Immature natural killer cell (primary cell): ENCODE measurements around the gene TTC34. TPM values are rescaled to one million over a fixed set of nuclear protein-coding genes. Genes with fewer than 3 reads are reported as not detected.

ENCODE experiments used
- DNase-seq, 3 donors: peaks; one replicate each; pipeline ENCODE4 v3.0.0; 2022; ENCODE audit warnings: mixed read lengths in 1 of 3
- H3K27ac Mint-ChIP-seq, 6 donors: one replicate each; pipeline ENCODE4 v1.8.0; 2020; ENCODE audit warnings: mixed read lengths in 6 of 6, mild to moderate bottlenecking in 5 of 6, inconsistent platforms in 4 of 6, moderate library complexity in 3 of 6
- H3K27me3 Mint-ChIP-seq, 3 donors: one replicate each; pipeline ENCODE4 v1.8.0; 2020 to 2021; ENCODE audit warnings: low read depth in 3 of 3, mild to moderate bottlenecking in 3 of 3, mixed read lengths in 3 of 3, moderate library complexity in 3 of 3, inconsistent platforms in 1 of 3
- H3K36me3 Mint-ChIP-seq, 3 donors: one replicate each; pipeline ENCODE4 v1.8.0; 2020; ENCODE audit warnings: mixed read lengths in 3 of 3, inconsistent platforms in 2 of 3, mild to moderate bottlenecking in 2 of 3
- H3K4me1 Mint-ChIP-seq, 2 donors: one replicate each; pipeline ENCODE4 v1.8.0; 2020; ENCODE audit warnings: inconsistent platforms in 2 of 2, mild to moderate bottlenecking in 2 of 2, mixed read lengths in 2 of 2, moderate library complexity in 1 of 2
- H3K4me3 Mint-ChIP-seq, 5 donors: one replicate each; pipeline ENCODE4 v1.8.0; 2020; ENCODE audit warnings: mild to moderate bottlenecking in 5 of 5, mixed read lengths in 5 of 5, inconsistent platforms in 3 of 5, moderate library complexity in 3 of 5
- H3K9me3 Mint-ChIP-seq, 6 donors: one replicate each; pipeline ENCODE4 v1.8.0; 2020; ENCODE audit warnings: mild to moderate bottlenecking in 6 of 6, mixed read lengths in 6 of 6, inconsistent platforms in 4 of 6, moderate library complexity in 3 of 6
- polyA plus RNA-seq, 3 donors: library from polyadenylated mRNA; unstranded; fragments of 300-500 nt; fragmentation: Illumina TruSeq; gene quantifications; one replicate each; pipeline ENCODE4 v1.2.3, GENCODE V29; 2021

Gene TTC34
- polyA plus RNA-seq, 3 donors from 2014 or later = 0.07 TPM; not detected in 2

- Mint-ChIP-seq H3K4me1 (no peaks in the 10 kb centered on the region), H3K27me3 (peaks cover 0 to 3% (median 0%) of the 10 kb centered on the region in 3 donors), H3K27ac (no peak overlapping the region), H3K36me3 (no peaks in the 10 kb centered on the region), H3K4me3 (no peak overlapping the region), H3K9me3 (no peaks in the 10 kb centered on the region)
- no peak for DNase-seq
These were observed 32.1 kb upstream of the TTC34 start for GRCh38 chr1:2833454-2834145.

GRCh38 chr1:2832506-2833453, 31.3 kb upstream of the TTC34 start:
- Mint-ChIP-seq H3K36me3 (no peaks in the 10 kb centered on the region), H3K4me3 (no peak overlapping the region), H3K27me3 (no peaks in the 10 kb centered on the region), H3K9me3 (no peaks in the 10 kb centered on the region), H3K4me1 (no peaks in the 10 kb centered on the region), H3K27ac (no peak overlapping the region)
- no peak for DNase-seq

- DNase-seq = no peak
- Mint-ChIP-seq H3K4me1 (no peaks in the 10 kb centered on the region), H3K9me3 (peaks cover 0 to 3% (median 0%) of the 10 kb centered on the region in 6 donors), H3K4me3 (no peak overlapping the region), H3K27ac (no peak overlapping the region), H3K36me3 (no peaks in the 10 kb centered on the region), H3K27me3 (peaks cover 0 to 2% (median 0%) of the 10 kb centered on the region in 3 donors)
These were observed 30.2 kb upstream of the TTC34 start for GRCh38 chr1:2831596-2832212.

GRCh38 chr1:2830761-2831425, 29.4 kb upstream of the TTC34 start:
- H3K4me3 Mint-ChIP-seq = no peak overlapping the region
- H3K36me3 Mint-ChIP-seq = no peaks in the 10 kb centered on the region
- H3K9me3 Mint-ChIP-seq = peaks cover 0 to 3% (median 0%) of the 10 kb centered on the region in 6 donors
- no peaks in the 10 kb centered on the region for H3K4me1 Mint-ChIP-seq
- peaks cover 0 to 2% (median 0%) of the 10 kb centered on the region in 3 donors for H3K27me3 Mint-ChIP-seq
- no peak for DNase-seq
- H3K27ac Mint-ChIP-seq = no peak overlapping the region

GRCh38 chr1:2829846-2830615, 28.5 kb upstream of the TTC34 start:
- DNase-seq = no peak
- Mint-ChIP-seq H3K27me3 (peaks cover 0 to 5% (median 0%) of the 10 kb centered on the region in 3 donors), H3K27ac (no peak overlapping the region), H3K4me3 (no peak overlapping the region), H3K9me3 (peaks cover 0 to 3% (median 0%) of the 10 kb centered on the region in 6 donors), H3K4me1 (no peaks in the 10 kb centered on the region), H3K36me3 (no peaks in the 10 kb centered on the region)

- H3K4me3 Mint-ChIP-seq = no peak overlapping the region
- no peak overlapping the region for H3K27ac Mint-ChIP-seq
- peaks cover 0 to 3% (median 0%) of the 10 kb centered on the region in 6 donors for H3K9me3 Mint-ChIP-seq
- no peaks in the 10 kb centered on the region for H3K4me1 Mint-ChIP-seq
- DNase-seq = no peak
- no peaks in the 10 kb centered on the region for H3K36me3 Mint-ChIP-seq
- H3K27me3 Mint-ChIP-seq = peaks cover 0 to 5% (median 0%) of the 10 kb centered on the region in 3 donors
These were observed 27.2 kb upstream of the TTC34 start for GRCh38 chr1:2828586-2829250.

- H3K27ac Mint-ChIP-seq = no peak overlapping the region
These were observed 25.3 kb upstream of the TTC34 start for GRCh38 chr1:2826736-2827292.

GRCh38 chr1:2826316-2826715, 24.8 kb upstream of the TTC34 start:
- no peaks in the 10 kb centered on the region for H3K36me3 Mint-ChIP-seq

More at GRCh38 chr1:2826736-2827292, 25.3 kb upstream of the TTC34 start:
- Mint-ChIP-seq H3K36me3 (no peaks in the 10 kb centered on the region), H3K4me1 (no peaks in the 10 kb centered on the region), H3K4me3 (no peak overlapping the region), H3K9me3 (peaks cover 0 to 3% (median 0%) of the 10 kb centered on the region in 6 donors), H3K27me3 (peaks cover 0 to 9% (median 3%) of the 10 kb centered on the region in 3 donors)
- no peak for DNase-seq

GRCh38 chr1:2825487-2826189, 24.1 kb upstream of the TTC34 start:
- Mint-ChIP-seq H3K27ac (no peak overlapping the region), H3K27me3 (peaks cover 0 to 9% (median 3%) of the 10 kb centered on the region in 3 donors), H3K36me3 (no peaks in the 10 kb centered on the region), H3K4me1 (no peaks in the 10 kb centered on the region), H3K9me3 (peaks cover 0 to 3% (median 0%) of the 10 kb centered on the region in 6 donors), H3K4me3 (no peak overlapping the region)
- DNase-seq = no peak

More at GRCh38 chr1:2826316-2826715, 24.8 kb upstream of the TTC34 start:
- H3K27ac Mint-ChIP-seq = no peak overlapping the region
- peaks cover 0 to 9% (median 3%) of the 10 kb centered on the region in 3 donors for H3K27me3 Mint-ChIP-seq
- no peak overlapping the region for H3K4me3 Mint-ChIP-seq
- H3K4me1 Mint-ChIP-seq = no peaks in the 10 kb centered on the region
- DNase-seq = no peak
- peaks cover 0 to 3% (median 0%) of the 10 kb centered on the region in 6 donors for H3K9me3 Mint-ChIP-seq

- peaks cover 0 to 11% (median 4%) of the 10 kb centered on the region in 3 donors for H3K27me3 Mint-ChIP-seq
- no peaks in the 10 kb centered on the region for H3K4me1 Mint-ChIP-seq
- no peak for DNase-seq
- peaks cover 0 to 3% (median 0%) of the 10 kb centered on the region in 6 donors for H3K9me3 Mint-ChIP-seq
- no peaks in the 10 kb centered on the region for H3K36me3 Mint-ChIP-seq
- H3K4me3 Mint-ChIP-seq = no peak overlapping the region
- no peak overlapping the region for H3K27ac Mint-ChIP-seq
These were observed 23.5 kb upstream of the TTC34 start for GRCh38 chr1:2824999-2825398.

GRCh38 chr1:2823921-2824610, 22.6 kb upstream of the TTC34 start:
- Mint-ChIP-seq H3K27me3 (peaks cover 0 to 12% (median 6%) of the 10 kb centered on the region in 3 donors), H3K4me1 (no peaks in the 10 kb centered on the region), H3K27ac (no peak overlapping the region), H3K4me3 (peak overlapping the region in 1 of 5 donors; percentile 3), H3K36me3 (no peaks in the 10 kb centered on the region), H3K9me3 (peaks cover 0 to 3% (median 0%) of the 10 kb centered on the region in 6 donors)
- DNase-seq = no peak
